OCI-LY1 (cell line): Measurements from ENCODE around the gene TAS2R60.

Experiments
- H2AFZ ChIP-seq: fragments of 200-600 bp; sonication (generic), shearing (Covaris generic); 2 replicates; pipeline ENCODE4 v1.6.0; 2014; ENCODE audit warnings: antibody characterized with exemption, mild to moderate bottlenecking, low read length
- H3F3A ChIP-seq: fragments of 200-600 bp; sonication (generic), shearing (Covaris generic); 2 replicates; pipeline ENCODE4 v1.6.0; 2014; ENCODE audit warnings: mild to moderate bottlenecking, antibody characterized with exemption, low read length, moderate library complexity; ENCODE audit not compliant: insufficient read depth
- H3K27ac ChIP-seq: fragments of 200-600 bp; sonication (generic); 2 replicates; pipeline ENCODE4 v1.5.1; 2014; ENCODE audit warnings: low read length, mixed run types, mild to moderate bottlenecking, low read depth; ENCODE audit not compliant: poor library complexity, severe bottlenecking
- H3K27me3 ChIP-seq: fragments of 200-600 bp; sonication (generic); 2 replicates; pipeline ENCODE4 v1.6.0; 2014; ENCODE audit warnings: antibody characterized with exemption, mild to moderate bottlenecking, low read length, moderate library complexity; ENCODE audit not compliant: insufficient read depth
- H3K36me3 ChIP-seq: fragments of 200-600 bp; sonication (generic); 2 replicates; pipeline ENCODE4 v1.6.1; 2014; ENCODE audit warnings: mild to moderate bottlenecking, antibody characterized with exemption, low read length, moderate library complexity, mixed read lengths; ENCODE audit not compliant: insufficient read depth
- H3K4me1 ChIP-seq: fragments of 200-600 bp; sonication (generic); 2 replicates; pipeline ENCODE4 v1.5.1; 2014; ENCODE audit warnings: mild to moderate bottlenecking, low read length, moderate library complexity; ENCODE audit not compliant: insufficient read depth, severe bottlenecking
- H3K4me2 ChIP-seq: fragments of 200-600 bp; sonication (generic), shearing (Covaris generic); 2 replicates; pipeline ENCODE4 v1.6.1; 2014; ENCODE audit warnings: low read length
- H3K4me3 ChIP-seq: fragments of 200-600 bp; sonication (generic); 2 replicates; pipeline ENCODE4 v1.5.1; 2014; ENCODE audit warnings: low read length, low read depth, mild to moderate bottlenecking, mixed read lengths; ENCODE audit not compliant: poor library complexity, severe bottlenecking
- H3K79me2 ChIP-seq: fragments of 200-600 bp; shearing (Covaris generic); 2 replicates; pipeline ENCODE4 v1.6.1; 2016; ENCODE audit warnings: mixed run types, low read length, mixed read lengths; ENCODE audit not compliant: insufficient read depth
- H3K9ac ChIP-seq: fragments of 200-600 bp; sonication (generic), shearing (Covaris generic); 2 replicates; pipeline ENCODE4 v1.6.1; 2014; ENCODE audit warnings: mild to moderate bottlenecking, low read length, mixed read lengths
- H3K9me2 ChIP-seq: fragments of 200-600 bp; sonication (generic), shearing (Covaris generic); 2 replicates; pipeline ENCODE4 v1.6.1; 2014; ENCODE audit warnings: low read depth, mild to moderate bottlenecking, low read length, mixed read lengths
- H3K9me3 ChIP-seq: fragments of 200-600 bp; shearing (Covaris generic); 2 replicates; pipeline ENCODE4 v1.6.1; 2014; ENCODE audit warnings: low read length, mixed read lengths
- H4K20me1 ChIP-seq: fragments of 200-600 bp; sonication (generic), shearing (Covaris generic); 2 replicates; pipeline ENCODE4 v1.6.0; 2016; ENCODE audit warnings: mild to moderate bottlenecking, low read length; ENCODE audit not compliant: insufficient read depth
- EZH2 ChIP-seq: fragments of 200-600 bp; sonication (generic), shearing (Covaris generic); IDR thresholded peaks from 2 replicates; pipeline ENCODE4 v1.8.0; 2017; ENCODE audit warnings: borderline replicate concordance, mixed run types, mild to moderate bottlenecking, antibody characterized with exemption, low read length, moderate library complexity, mixed read lengths
- TF ChIP-seq, protein P1 (sequence below): fragments of 200-600 bp; sonication (generic), shearing (Covaris generic); IDR thresholded peaks from 2 replicates; pipeline ENCODE4 v1.5.1; 2017; ENCODE audit warnings: mild to moderate bottlenecking, antibody characterized with exemption, low read length, moderate library complexity, mixed read lengths

Gene TAS2R60

DNA sequence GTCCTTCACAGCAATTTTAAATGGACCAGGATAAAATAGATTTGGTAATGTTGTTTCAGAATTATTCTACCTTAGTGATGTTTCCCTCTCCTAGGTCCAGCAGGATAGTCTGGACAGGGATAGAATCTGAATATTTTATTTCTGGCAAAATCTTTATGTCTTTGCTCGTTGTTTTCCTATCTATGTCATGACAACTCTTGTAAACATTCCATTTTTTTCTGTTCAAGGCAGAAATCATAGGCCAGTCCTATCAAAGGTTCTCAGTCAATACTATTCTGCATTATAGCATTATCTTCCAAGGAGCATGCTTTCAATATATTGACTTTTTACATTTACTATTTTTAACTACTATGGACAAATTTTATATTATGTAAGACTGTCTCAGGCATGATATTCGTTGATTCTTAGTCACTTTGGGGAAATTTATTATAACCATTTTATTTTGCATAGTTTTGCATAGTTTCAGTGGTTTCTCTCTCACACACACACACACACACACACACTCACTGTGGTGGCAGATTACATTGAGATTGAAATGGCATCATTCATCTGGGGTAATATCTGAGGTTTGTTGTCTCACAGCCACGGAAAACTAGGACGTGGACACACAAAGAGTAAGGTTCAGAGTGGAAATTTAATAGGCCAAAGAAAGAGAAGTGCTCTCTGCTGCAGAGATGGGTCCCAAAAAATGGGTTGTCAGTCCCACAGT is 17.2 kb downstream of the TAS2R60 start:
- Histone ChIP-seq H3K4me2 (no peak overlapping the region), H3K27ac (no peak overlapping the region), H3K79me2 (no peaks in the 10 kb centered on the region), H3K9ac (no peak overlapping the region), H4K20me1 (no peaks in the 10 kb centered on the region), H3K27me3 (no peaks in the 10 kb centered on the region), H3K4me3 (no peak overlapping the region), H3K4me1 (no peaks in the 10 kb centered on the region), H3F3A (no peaks in the 10 kb centered on the region), H3K9me2 (no peaks in the 10 kb centered on the region), H2AFZ (no peak overlapping the region), H3K9me3 (no peaks in the 10 kb centered on the region), H3K36me3 (no peaks in the 10 kb centered on the region)
- TF ChIP-seq, protein P1, sequence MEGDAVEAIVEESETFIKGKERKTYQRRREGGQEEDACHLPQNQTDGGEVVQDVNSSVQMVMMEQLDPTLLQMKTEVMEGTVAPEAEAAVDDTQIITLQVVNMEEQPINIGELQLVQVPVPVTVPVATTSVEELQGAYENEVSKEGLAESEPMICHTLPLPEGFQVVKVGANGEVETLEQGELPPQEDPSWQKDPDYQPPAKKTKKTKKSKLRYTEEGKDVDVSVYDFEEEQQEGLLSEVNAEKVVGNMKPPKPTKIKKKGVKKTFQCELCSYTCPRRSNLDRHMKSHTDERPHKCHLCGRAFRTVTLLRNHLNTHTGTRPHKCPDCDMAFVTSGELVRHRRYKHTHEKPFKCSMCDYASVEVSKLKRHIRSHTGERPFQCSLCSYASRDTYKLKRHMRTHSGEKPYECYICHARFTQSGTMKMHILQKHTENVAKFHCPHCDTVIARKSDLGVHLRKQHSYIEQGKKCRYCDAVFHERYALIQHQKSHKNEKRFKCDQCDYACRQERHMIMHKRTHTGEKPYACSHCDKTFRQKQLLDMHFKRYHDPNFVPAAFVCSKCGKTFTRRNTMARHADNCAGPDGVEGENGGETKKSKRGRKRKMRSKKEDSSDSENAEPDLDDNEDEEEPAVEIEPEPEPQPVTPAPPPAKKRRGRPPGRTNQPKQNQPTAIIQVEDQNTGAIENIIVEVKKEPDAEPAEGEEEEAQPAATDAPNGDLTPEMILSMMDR = no peak
- no peak for TF ChIP-seq EZH2

DNA sequence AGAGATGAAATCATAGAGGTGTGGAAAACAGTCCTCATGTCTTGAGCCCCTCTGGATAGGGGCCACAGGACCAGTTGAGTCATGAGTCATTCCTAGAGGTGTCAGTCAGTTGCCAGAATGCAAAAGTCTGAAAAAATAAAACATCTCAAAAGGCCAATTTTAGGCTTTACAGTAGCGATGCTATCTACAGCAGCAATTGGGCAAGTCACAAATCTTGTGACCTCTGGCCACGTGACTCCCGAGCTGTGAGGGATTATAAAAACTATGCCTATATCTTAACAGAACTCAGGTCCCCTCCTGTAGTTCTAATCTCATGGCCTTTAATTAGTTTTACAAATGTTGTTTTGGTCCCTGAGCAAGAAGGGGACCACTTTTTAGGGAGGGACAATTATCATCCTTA is 18.8 kb downstream of the TAS2R60 start:
- no peaks in the 10 kb centered on the region for H4K20me1 ChIP-seq
- no peak for TF ChIP-seq EZH2
- TF ChIP-seq, protein P1 = no peak

DNA sequence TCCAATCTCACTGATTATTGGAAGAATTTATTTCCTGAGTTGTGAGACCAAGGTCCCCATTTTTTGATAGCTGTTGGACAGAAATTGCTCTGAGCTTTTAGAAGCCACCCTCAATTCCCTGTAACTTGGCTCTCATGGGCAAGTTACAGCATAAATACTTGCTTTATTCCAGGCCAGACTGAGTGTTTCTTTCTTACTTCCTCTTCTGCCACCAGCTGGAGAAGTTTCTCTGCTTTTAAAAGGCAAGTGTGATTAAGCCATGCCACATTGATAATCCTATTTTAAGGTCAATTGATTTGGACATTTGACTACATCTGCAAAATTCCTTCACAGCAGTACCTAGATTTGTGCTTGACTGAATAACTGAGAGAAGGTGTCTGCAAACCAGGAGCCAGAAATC is 20.3 kb downstream of the TAS2R60 start:
- no peaks in the 10 kb centered on the region for H4K20me1 ChIP-seq
- no peaks in the 10 kb centered on the region for H3K9me3 ChIP-seq
- no peak overlapping the region for H3K4me3 ChIP-seq
- no peaks in the 10 kb centered on the region for H3K4me1 ChIP-seq
- no peak for TF ChIP-seq EZH2
- TF ChIP-seq, protein P1 = no peak
- no peak overlapping the region for H3K9ac ChIP-seq
- H3F3A ChIP-seq = no peaks in the 10 kb centered on the region
- no peak overlapping the region for H3K27ac ChIP-seq
- H3K36me3 ChIP-seq = no peaks in the 10 kb centered on the region
- no peak overlapping the region for H2AFZ ChIP-seq
- H3K27me3 ChIP-seq = no peaks in the 10 kb centered on the region
- H3K4me2 ChIP-seq = no peak overlapping the region
- H3K9me2 ChIP-seq = no peaks in the 10 kb centered on the region
- H3K79me2 ChIP-seq = no peaks in the 10 kb centered on the region

More for the DNA sequence above, 18.8 kb downstream of the TAS2R60 start:
- no peaks in the 10 kb centered on the region for H3K9me2 ChIP-seq
- no peak overlapping the region for H3K9ac ChIP-seq
- no peak overlapping the region for H2AFZ ChIP-seq
- H3K79me2 ChIP-seq = no peaks in the 10 kb centered on the region
- no peak overlapping the region for H3K4me3 ChIP-seq
- no peaks in the 10 kb centered on the region for H3F3A ChIP-seq
- no peaks in the 10 kb centered on the region for H3K4me1 ChIP-seq
- no peak overlapping the region for H3K27ac ChIP-seq
- no peaks in the 10 kb centered on the region for H3K36me3 ChIP-seq
- no peak overlapping the region for H3K4me2 ChIP-seq
- H3K9me3 ChIP-seq = no peaks in the 10 kb centered on the region
- no peaks in the 10 kb centered on the region for H3K27me3 ChIP-seq
